Amniotic epithelial cell (primary cell): ENCODE results near the gene U2AF1L4.

Experiments
- DNase-seq: peaks from one replicate; pipeline ENCODE4 v3.0.0-alpha.2; 2010; ENCODE audit warnings: low read depth

The U2AF1L4 gene

GRCh38 chr19:35757231-35757748 lies 12.1 kb upstream of the U2AF1L4 start:
- DNase-seq = peak; percentile 99

- peak; percentile 48 for DNase-seq
Measured at GRCh38 chr19:35756377-35757230, 11.4 kb upstream of the U2AF1L4 start, which contains the start of gene HSPB6. HSPB6 (minus strand) TSS chr19:35757029; CDS start chr19:35757008, 21 bp downstream.

GRCh38 chr19:35755550-35756376 lies 10.5 kb upstream of the U2AF1L4 start:
- peak; percentile 71 for DNase-seq

- DNase-seq = no peak
Measured at GRCh38 chr19:35755131-35755549, 9.9 kb upstream of the U2AF1L4 start.

GRCh38 chr19:35754370-35755130 lies 9.3 kb upstream of the U2AF1L4 start:
- no peak for DNase-seq

GRCh38 chr19:35753634-35754369 lies 8.6 kb upstream of the U2AF1L4 start:
- DNase-seq = no peak

GRCh38 chr19:35752746-35753350 lies 7.6 kb upstream of the U2AF1L4 start:
- DNase-seq = no peak

- DNase-seq = no peak
Measured at GRCh38 chr19:35751839-35752745, 6.9 kb upstream of the U2AF1L4 start.

- DNase-seq = no peak
Measured at GRCh38 chr19:35750167-35750566, 4.9 kb upstream of the U2AF1L4 start.

GRCh38 chr19:35748106-35749020 lies 3.1 kb upstream of the U2AF1L4 start, which contains the start of gene LIN37:
LIN37 (plus strand) TSS chr19:35748576; CDS start chr19:35748725, 149 bp downstream.
- DNase-seq = peak; percentile 99

GRCh38 chr19:35746531-35746930 lies 1.3 kb upstream of the U2AF1L4 start:
- DNase-seq = no peak

- no peak for DNase-seq
Measured at GRCh38 chr19:35746087-35746462, 857 bp upstream of the U2AF1L4 start.

GRCh38 chr19:35744430-35745327 lies 539 bp downstream of the U2AF1L4 start:
- DNase-seq = peak; percentile 94

- no peak for DNase-seq
Measured at GRCh38 chr19:35743640-35744429, 1.4 kb downstream of the U2AF1L4 start.

GRCh38 chr19:35742121-35742724 lies 3.0 kb downstream of the U2AF1L4 start, which contains the start of gene IGFLR1:
IGFLR1 (minus strand) TSS chr19:35742452; CDS start chr19:35741180, 1,272 bp downstream.
- no peak for DNase-seq

GRCh38 chr19:35741203-35741515 lies 4.1 kb downstream of the U2AF1L4 start:
- DNase-seq = no peak
